Activated CD4-positive, alpha-beta T cell treated with anti-CD3 and anti-CD28 coated beads, Interleukin-2, amount 50 U/mL, for 48 hours (primary cell): ENCODE measurements around the gene CTSW.

ENCODE experiments used
- DNase-seq, 2 experiments: peaks; one replicate each; pipeline ENCODE4 v3.0.0-alpha.2; 2020

The CTSW gene

GRCh38 chr11:65856689-65857499 lies 22.7 kb upstream of the CTSW start:
- peak; percentile 84 to 87 for DNase-seq

- peak; percentile 62 for DNase-seq
These were observed 22.2 kb upstream of the CTSW start for GRCh38 chr11:65857500-65857852.

- peak; percentile 97 to 98 for DNase-seq
These were observed 21.6 kb upstream of the CTSW start, which contains the start of gene CFL1 for GRCh38 chr11:65857853-65858680. Gene CFL1, minus strand, starts transcription at chr11:65858180. Its CDS starts 81 bp downstream, at chr11:65858099.

- DNase-seq, result no peak
These were observed 21.0 kb upstream of the CTSW start for GRCh38 chr11:65858681-65859087.

GRCh38 chr11:65859095-65859811 lies 20.4 kb upstream of the CTSW start:
- peak; percentile 99 for DNase-seq

- peak; percentile 61 to 64 for DNase-seq
These were observed 19.8 kb upstream of the CTSW start for GRCh38 chr11:65859812-65860277.

GRCh38 chr11:65860278-65861164 lies 19.1 kb upstream of the CTSW start, which contains the start of gene MUS81:
Gene MUS81, plus strand, starts transcription at chr11:65860433. Its CDS starts 321 bp downstream, at chr11:65860754.
- peak; percentile 96 to 97 for DNase-seq

GRCh38 chr11:65861165-65861505 lies 18.5 kb upstream of the CTSW start:
- DNase-seq, result no peak

- DNase-seq, result peak in 1 of 2 experiments; percentile 5
These were observed 18.0 kb upstream of the CTSW start for GRCh38 chr11:65861533-65862183.

- DNase-seq, result no peak
These were observed 17.4 kb upstream of the CTSW start for GRCh38 chr11:65862191-65862735.

- no peak for DNase-seq
These were observed 16.4 kb upstream of the CTSW start for GRCh38 chr11:65862941-65863888.

- DNase-seq, result no peak
These were observed 15.5 kb upstream of the CTSW start for GRCh38 chr11:65863889-65864705.

GRCh38 chr11:65864706-65865471 lies 14.7 kb upstream of the CTSW start:
- no peak for DNase-seq

GRCh38 chr11:65865550-65866172 lies 14.0 kb upstream of the CTSW start:
- no peak for DNase-seq

- DNase-seq, result no peak
These were observed 12.9 kb upstream of the CTSW start for GRCh38 chr11:65866509-65867283.

GRCh38 chr11:65867284-65868071 lies 12.2 kb upstream of the CTSW start:
- no peak for DNase-seq
